T-cell (primary cell): Measurements from ENCODE around the gene SMAP2. TPM values are rescaled to one million over a fixed set of nuclear protein-coding genes. Genes with fewer than 3 reads are reported as not detected.

Experiments
- ATAC-seq, 4 experiments: fragments of 200-7000 bp in 3 of 4; fragments of 150-1000 bp in 1 of 4; cut with Tn5 transposase; replicated peaks in 1 of 4; 1 replicate in 3 of 4; 2 replicates in 1 of 4; pipeline ENCODE4 v1.10.0; 2021; ENCODE audit warnings: moderate library complexity in 3 of 4, mild to moderate bottlenecking in 2 of 4, moderate number of reproducible peaks in 1 of 4
- CTCF ChIA-PET, 2 donors: fragments of 300-600 bp; sonication (Branson Sonifier 250); formaldehyde crosslinking; loops; one replicate each; lab custom pipeline; 2022; ENCODE audit warnings: antibody characterized with exemption in 2 of 2; lab: Charles Lee
- POLR2A ChIA-PET, 2 donors: fragments of 300-600 bp; sonication (Branson Sonifier 250); formaldehyde crosslinking; loops; one replicate each; lab custom pipeline; 2022; ENCODE audit warnings: antibody characterized with exemption in 2 of 2; lab: Charles Lee
- DNase-seq, 35 experiments: peaks; one replicate each; pipeline versions ENCODE4 v3.0.0 to v3.0.0-alpha.2; 2013 to 2023
- H3K27ac ChIP-seq: one replicate; pipeline ENCODE4 v1.5.1; 2013; ENCODE audit warnings: low read length
- H3K27me3 ChIP-seq, 2 experiments: replicated peaks in 1 of 2; 1 replicate in 1 of 2; 2 replicates in 1 of 2; pipeline versions ENCODE4 v1.6.1 to v1.7.0; 2013; ENCODE audit warnings: low read length in 1 of 2, mixed read lengths in 1 of 2; ENCODE audit not compliant: control insufficient read depth in 2 of 2, insufficient read depth in 2 of 2; ENCODE audit errors: extremely low read depth in 1 of 2
- H3K36me3 ChIP-seq, 2 donors: 1 replicate in 1 of 2; 2 replicates in 1 of 2; pipeline versions ENCODE4 v1.6.1 to v1.7.0; 2013; ENCODE audit warnings: low read length in 1 of 2; ENCODE audit not compliant: control insufficient read depth in 2 of 2, insufficient read depth in 1 of 2; ENCODE audit errors: extremely low read depth in 1 of 2
- H3K4me1 ChIP-seq, 2 experiments: 1 replicate in 1 of 2; 2 replicates in 1 of 2; pipeline versions ENCODE4 v1.6.1 to v1.7.0; 2013; ENCODE audit warnings: low read length in 2 of 2, mixed read lengths in 1 of 2; ENCODE audit not compliant: insufficient read depth in 2 of 2, control insufficient read depth in 1 of 2; ENCODE audit errors: extremely low read depth in 1 of 2
- H3K4me3 ChIP-seq, 2 donors: 1 replicate in 1 of 2; 2 replicates in 1 of 2; pipeline versions ENCODE4 v1.5.1 to v1.7.0; 2013; ENCODE audit warnings: mild to moderate bottlenecking in 2 of 2, low read length in 1 of 2, moderate library complexity in 1 of 2; ENCODE audit not compliant: control insufficient read depth in 1 of 2; ENCODE audit errors: extremely low read depth in 1 of 2
- H3K9me3 ChIP-seq: 2 replicates; pipeline ENCODE4 v1.7.0; 2013
- H3K27ac Mint-ChIP-seq, 2 donors: one replicate each; pipeline ENCODE4 v1.8.0; 2020 to 2021; ENCODE audit warnings: mild to moderate bottlenecking in 2 of 2, mixed read lengths in 2 of 2
- H3K27me3 Mint-ChIP-seq, 2 donors: one replicate each; pipeline ENCODE4 v1.8.0; 2021 to 2022; ENCODE audit warnings: mixed read lengths in 2 of 2
- H3K36me3 Mint-ChIP-seq: one replicate; pipeline ENCODE4 v1.8.0; 2021; ENCODE audit warnings: mixed read lengths
- H3K4me1 Mint-ChIP-seq, 3 donors: one replicate each; pipeline ENCODE4 v1.8.0; 2020 to 2022; ENCODE audit warnings: mixed read lengths in 3 of 3, mild to moderate bottlenecking in 1 of 3
- H3K4me3 Mint-ChIP-seq, 3 donors: one replicate each; pipeline ENCODE4 v1.8.0; 2020 to 2022; ENCODE audit warnings: mild to moderate bottlenecking in 3 of 3, mixed read lengths in 3 of 3, moderate library complexity in 3 of 3
- H3K9me3 Mint-ChIP-seq, 3 donors: one replicate each; pipeline ENCODE4 v1.8.0; 2020 to 2022; ENCODE audit warnings: mixed read lengths in 3 of 3
- WGBS: methylation state at CpG from one replicate; pipeline ENCODE4 v1.1.5; 2013; ENCODE audit warnings: missing lambda C conversion rate; ENCODE audit not compliant: insufficient coverage; 5-methylcytosine and 5-hydroxymethylcytosine counted together
- total RNA-seq, 35 experiments: library from RNA in 6 of 35; stranded (reverse) in 6 of 35; fragments of 120-200 nt in 1 of 35; gene quantifications; one replicate each; pipeline versions ENCODE4 v1.2.1 to v1.2.4 and lab custom pipeline; 2013 to 2026

Gene SMAP2
- total RNA-seq, 5 donors from 2014 or later (not counting 1 experiment from before 2014, with no cell fraction given), result 120 to 254 (median 123) TPM

- no peak overlapping the region for H3K4me3 ChIP-seq
- no peaks in the 10 kb centered on the region for H3K4me1 Mint-ChIP-seq
- DNase-seq (no peak), ATAC-seq (no peak)
- H3K4me1 ChIP-seq, result no peaks in the 10 kb centered on the region
- peaks cover 50 to 81% (median 64%) of the 10 kb centered on the region in 3 donors for H3K9me3 Mint-ChIP-seq
- H3K27ac Mint-ChIP-seq, result no peak overlapping the region
- H3K27ac ChIP-seq, result no peak overlapping the region
- CTCF ChIA-PET, result no interaction called here
- no peaks in the 10 kb centered on the region for H3K27me3 ChIP-seq
- POLR2A ChIA-PET, result no interaction called here
- no peaks in the 10 kb centered on the region for H3K36me3 ChIP-seq
- no peaks in the 10 kb centered on the region for H3K27me3 Mint-ChIP-seq
- H3K9me3 ChIP-seq, result peaks cover 26% of the 10 kb centered on the region
- WGBS, result no CpG with 5 or more reads among the region's 2 CpGs
- H3K36me3 Mint-ChIP-seq, result peaks cover 36% of the 10 kb centered on the region
- no peak overlapping the region for H3K4me3 Mint-ChIP-seq
These were observed 95.8 kb downstream of the SMAP2 start for GRCh38 chr1:40469327-40469726.

Other genes with a start within 250 kb of the SMAP2 start
- gene RLF, start 212.3 kb upstream of the SMAP2 start, total RNA-seq, result 10 to 100 TPM; 17.5 to 25.1 (median 18.4) TPM
- not detected for gene TMCO2, start 125.8 kb upstream of the SMAP2 start, total RNA-seq
- 10 to 100 TPM; 12.4 to 16.9 (median 15.2) TPM for gene ZMPSTE24, start 115.5 kb upstream of the SMAP2 start, total RNA-seq
- gene COL9A2, start 56.4 kb upstream of the SMAP2 start, total RNA-seq, result 1 to 10 TPM; 3.5 to 4.6 (median 3.8) TPM
- gene ZFP69B, start 76.7 kb downstream of the SMAP2 start, total RNA-seq, result 10 to 100 TPM in 2 of 5 donors, 1 to 10 TPM in 3; 3.1 to 12.5 (median 7.5) TPM
- gene ZFP69, start 103.6 kb downstream of the SMAP2 start, total RNA-seq, result 1 to 10 TPM; 3.9 to 4.5 (median 4.1) TPM
- gene EXO5, start 135.0 kb downstream of the SMAP2 start, total RNA-seq, result 10 to 100 TPM in 4 of 5 donors, 1 to 10 TPM in 1; 6.9 to 12.1 (median 10.6) TPM
- gene ZNF684, start 157.9 kb downstream of the SMAP2 start, total RNA-seq, result 1 to 10 TPM; 2.4 to 6.0 (median 4.5) TPM